Suprapubic skin (tissue), 3 donors: ENCODE measurements around the gene SCAI.

Source experiments
- POLR2AphosphoS5 ChIP-seq, 3 donors: sonication (generic); formaldehyde crosslinking; IDR thresholded peaks; one replicate each; pipeline ENCODE4 v1.6.1; 2017; ENCODE audit warnings: antibody characterized with exemption in 3 of 3
- TF ChIP-seq, protein P1 (sequence below), 2 donors: fragments of 200-600 bp in 1 of 2; fragments of 450-650 bp in 1 of 2; sonication (generic) in 1 of 2; IDR thresholded peaks; one replicate each; pipeline ENCODE4 v1.5.1; 2016 to 2019; ENCODE audit warnings: antibody characterized with exemption in 2 of 2, mild to moderate bottlenecking in 1 of 2, moderate library complexity in 1 of 2

DNA sequence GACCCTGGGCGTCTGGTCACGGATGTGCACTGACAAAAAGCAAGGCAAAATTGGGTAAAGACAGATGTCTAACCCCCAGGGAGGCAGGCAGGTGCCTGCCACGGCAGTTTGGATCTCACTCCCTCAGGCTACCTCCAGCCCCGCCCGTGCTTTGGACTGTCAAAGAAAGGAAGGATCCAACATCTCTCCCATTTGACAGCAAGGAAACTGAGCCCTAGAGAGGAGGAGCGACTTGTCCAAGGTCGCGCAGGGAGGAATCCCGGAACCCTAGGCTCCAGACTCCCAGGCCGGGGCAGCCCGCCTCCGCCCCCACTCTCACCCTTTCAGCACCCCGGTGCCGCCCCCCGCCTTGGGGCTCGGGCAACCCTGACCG lies 202.8 kb downstream of the SCAI start:
- TF ChIP-seq, protein P1, sequence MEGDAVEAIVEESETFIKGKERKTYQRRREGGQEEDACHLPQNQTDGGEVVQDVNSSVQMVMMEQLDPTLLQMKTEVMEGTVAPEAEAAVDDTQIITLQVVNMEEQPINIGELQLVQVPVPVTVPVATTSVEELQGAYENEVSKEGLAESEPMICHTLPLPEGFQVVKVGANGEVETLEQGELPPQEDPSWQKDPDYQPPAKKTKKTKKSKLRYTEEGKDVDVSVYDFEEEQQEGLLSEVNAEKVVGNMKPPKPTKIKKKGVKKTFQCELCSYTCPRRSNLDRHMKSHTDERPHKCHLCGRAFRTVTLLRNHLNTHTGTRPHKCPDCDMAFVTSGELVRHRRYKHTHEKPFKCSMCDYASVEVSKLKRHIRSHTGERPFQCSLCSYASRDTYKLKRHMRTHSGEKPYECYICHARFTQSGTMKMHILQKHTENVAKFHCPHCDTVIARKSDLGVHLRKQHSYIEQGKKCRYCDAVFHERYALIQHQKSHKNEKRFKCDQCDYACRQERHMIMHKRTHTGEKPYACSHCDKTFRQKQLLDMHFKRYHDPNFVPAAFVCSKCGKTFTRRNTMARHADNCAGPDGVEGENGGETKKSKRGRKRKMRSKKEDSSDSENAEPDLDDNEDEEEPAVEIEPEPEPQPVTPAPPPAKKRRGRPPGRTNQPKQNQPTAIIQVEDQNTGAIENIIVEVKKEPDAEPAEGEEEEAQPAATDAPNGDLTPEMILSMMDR (IDR thresholded peaks at IDR 0.05): no peak
- TF ChIP-seq POLR2AphosphoS5 (IDR thresholded peaks at IDR 0.05): no peak
